ENCODE data around the gene RRP15. TPM values are rescaled to one million over a fixed set of nuclear protein-coding genes. Genes with fewer than 3 reads are reported as not detected.

RRP15 gene
- total and polyA plus RNA-seq, 8 donors = 13.8 to 31.7 (median 26.7) TPM

GRCh38 chr1:218259339-218259738, 25.8 kb upstream of the RRP15 start:
- no peak for ATAC-seq

GRCh38 chr1:218259800-218260199, 25.3 kb upstream of the RRP15 start:
- TF ChIP-seq, protein P1, sequence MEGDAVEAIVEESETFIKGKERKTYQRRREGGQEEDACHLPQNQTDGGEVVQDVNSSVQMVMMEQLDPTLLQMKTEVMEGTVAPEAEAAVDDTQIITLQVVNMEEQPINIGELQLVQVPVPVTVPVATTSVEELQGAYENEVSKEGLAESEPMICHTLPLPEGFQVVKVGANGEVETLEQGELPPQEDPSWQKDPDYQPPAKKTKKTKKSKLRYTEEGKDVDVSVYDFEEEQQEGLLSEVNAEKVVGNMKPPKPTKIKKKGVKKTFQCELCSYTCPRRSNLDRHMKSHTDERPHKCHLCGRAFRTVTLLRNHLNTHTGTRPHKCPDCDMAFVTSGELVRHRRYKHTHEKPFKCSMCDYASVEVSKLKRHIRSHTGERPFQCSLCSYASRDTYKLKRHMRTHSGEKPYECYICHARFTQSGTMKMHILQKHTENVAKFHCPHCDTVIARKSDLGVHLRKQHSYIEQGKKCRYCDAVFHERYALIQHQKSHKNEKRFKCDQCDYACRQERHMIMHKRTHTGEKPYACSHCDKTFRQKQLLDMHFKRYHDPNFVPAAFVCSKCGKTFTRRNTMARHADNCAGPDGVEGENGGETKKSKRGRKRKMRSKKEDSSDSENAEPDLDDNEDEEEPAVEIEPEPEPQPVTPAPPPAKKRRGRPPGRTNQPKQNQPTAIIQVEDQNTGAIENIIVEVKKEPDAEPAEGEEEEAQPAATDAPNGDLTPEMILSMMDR (IDR thresholded peaks at IDR 0.05) = no peak
- intact Hi-C loops (cut with DNase I) = no loop called here
- ATAC-seq = peak; percentile 81
- Histone ChIP-seq H3K4me3 (no peak overlapping the region), H3K27ac (no peak overlapping the region), H3K36me3 (no peaks in the 10 kb centered on the region), H3K27me3 (no peaks in the 10 kb centered on the region), H3K9me3 (peaks cover 0 to 9% of the 10 kb centered on the region in 2 donors), H3K4me1 (no peaks in the 10 kb centered on the region)
- no peak for DNase-seq

More at GRCh38 chr1:218259339-218259738, 25.8 kb upstream of the RRP15 start:
- Histone ChIP-seq H3K4me3 (no peak overlapping the region), H3K9me3 (peaks cover 0 to 9% of the 10 kb centered on the region in 2 donors), H3K36me3 (no peaks in the 10 kb centered on the region), H3K27ac (no peak overlapping the region), H3K27me3 (no peaks in the 10 kb centered on the region), H3K4me1 (no peaks in the 10 kb centered on the region)
- DNase-seq = no peak
- TF ChIP-seq, protein P1 (IDR thresholded peaks at IDR 0.05) = no peak
- intact Hi-C loops (cut with DNase I) = no loop called here

DNA sequence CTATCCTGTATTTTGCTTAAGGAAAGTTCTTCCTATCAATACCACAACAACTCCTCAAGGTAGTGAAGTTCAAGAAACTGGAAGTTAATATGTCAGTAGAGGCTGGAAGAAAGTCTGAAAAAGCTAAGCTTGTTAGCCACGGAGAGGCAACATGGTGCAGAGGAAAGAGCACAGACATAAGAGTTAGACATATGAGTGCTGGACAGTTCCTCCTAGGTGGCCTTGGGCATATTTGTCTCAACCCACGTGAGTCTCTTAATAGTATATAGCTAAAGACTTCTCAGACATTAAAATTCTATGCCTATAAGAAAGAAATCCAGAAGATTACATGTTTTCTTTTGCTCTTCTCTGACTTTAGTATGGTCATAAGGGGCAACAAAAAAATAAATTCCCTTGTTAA, 22.8 kb upstream of the RRP15 start:
- H3K9me3 ChIP-seq = peaks cover 0 to 9% of the 10 kb centered on the region in 2 donors
- intact Hi-C loops (cut with DNase I) = no loop called here
- no peak for DNase-seq

GRCh38 chr1:218266356-218266755, 18.7 kb upstream of the RRP15 start:
- Histone ChIP-seq H3K27me3 (no peaks in the 10 kb centered on the region), H3K9me3 (no peaks in the 10 kb centered on the region), H3K36me3 (no peaks in the 10 kb centered on the region), H3K27ac (no peak overlapping the region), H3K4me1 (no peaks in the 10 kb centered on the region), H3K4me3 (no peak overlapping the region)
- DNase-seq (no peak), ATAC-seq (no peak)
- TF ChIP-seq, protein P1 (IDR thresholded peaks at IDR 0.05) = no peak
- intact Hi-C loops (cut with DNase I) = no loop called here

More for the DNA sequence above, 22.8 kb upstream of the RRP15 start:
- Histone ChIP-seq H3K36me3 (no peaks in the 10 kb centered on the region), H3K4me1 (no peaks in the 10 kb centered on the region), H3K4me3 (no peak overlapping the region), H3K27me3 (no peaks in the 10 kb centered on the region), H3K27ac (no peak overlapping the region)
- ATAC-seq = no peak
- TF ChIP-seq, protein P1 (IDR thresholded peaks at IDR 0.05) = no peak

- Histone ChIP-seq H3K27me3 (no peaks in the 10 kb centered on the region), H3K4me3 (no peak overlapping the region), H3K36me3 (no peaks in the 10 kb centered on the region), H3K9me3 (no peaks in the 10 kb centered on the region), H3K27ac (no peak overlapping the region), H3K4me1 (no peaks in the 10 kb centered on the region)
- no peak for ATAC-seq
- peak in 1 of 4 donors; percentile 8 for DNase-seq
- TF ChIP-seq, protein P1 (IDR thresholded peaks at IDR 0.05) = no peak
- intact Hi-C loops (cut with DNase I) = no loop called here
Measured at GRCh38 chr1:218272366-218272765, 12.7 kb upstream of the RRP15 start.
